H9 (cell line): ENCODE results near the gene HPF1. TPM values are rescaled to one million over a fixed set of nuclear protein-coding genes. Genes with fewer than 3 reads are reported as not detected.

Experiments used
- DNase-seq: peaks from one replicate; pipeline ENCODE4 v3.0.0-alpha.2; 2017
- H2AFZ ChIP-seq: one replicate; pipeline ENCODE4 v1.6.1; 2013; ENCODE audit warnings: mild to moderate bottlenecking, low read length, control low read depth, moderate library complexity
- H2AK5ac ChIP-seq: 2 replicates; pipeline ENCODE4 v1.6.1; 2013; ENCODE audit warnings: low read length, control low read depth, mixed read lengths; ENCODE audit not compliant: insufficient read length
- H2BK120ac ChIP-seq: one replicate; pipeline ENCODE4 v1.6.1; 2013; ENCODE audit warnings: low read depth, mild to moderate bottlenecking, low read length, control low read depth, inconsistent platforms; ENCODE audit not compliant: poor library complexity, severe bottlenecking
- H2BK12ac ChIP-seq: 2 replicates; pipeline ENCODE4 v1.6.1; 2013; ENCODE audit warnings: low read length, control low read depth, mixed read lengths, low read depth; ENCODE audit not compliant: insufficient read length
- H2BK15ac ChIP-seq: 2 replicates; pipeline ENCODE4 v1.6.1; 2013; ENCODE audit warnings: low read depth, low read length, control low read depth
- H2BK20ac ChIP-seq: one replicate; pipeline ENCODE4 v1.6.1; 2013; ENCODE audit warnings: low read depth, mild to moderate bottlenecking, low read length, control low read depth, inconsistent platforms; ENCODE audit not compliant: poor library complexity, severe bottlenecking
- H2BK5ac ChIP-seq: 2 replicates; pipeline ENCODE4 v1.6.1; 2013; ENCODE audit warnings: low read length, control low read depth, mixed read lengths; ENCODE audit not compliant: insufficient read length
- H3K14ac ChIP-seq: 2 replicates; pipeline ENCODE4 v1.6.1; 2013; ENCODE audit warnings: low read length, control low read depth; ENCODE audit not compliant: insufficient read depth
- H3K18ac ChIP-seq: 2 replicates; pipeline ENCODE4 v1.6.1; 2013; ENCODE audit warnings: low read depth, mild to moderate bottlenecking, mixed read lengths, low read length, control low read depth; ENCODE audit not compliant: insufficient read length
- H3K23ac ChIP-seq: 2 replicates; pipeline ENCODE4 v1.6.1; 2013; ENCODE audit warnings: low read length, control low read depth, mixed read lengths, low read depth; ENCODE audit not compliant: insufficient read length
- H3K23me2 ChIP-seq: 2 replicates; pipeline ENCODE4 v1.6.1; 2013; ENCODE audit warnings: low read depth, mild to moderate bottlenecking, mixed read lengths, low read length, control low read depth; ENCODE audit not compliant: insufficient read length, poor library complexity, severe bottlenecking
- H3K27ac ChIP-seq: 2 replicates; pipeline ENCODE4 v1.5.1; 2013; ENCODE audit warnings: low read length, control low read depth, mixed read lengths, low read depth; ENCODE audit not compliant: insufficient read length
- H3K27me3 ChIP-seq: 2 replicates; pipeline ENCODE4 v1.6.1; 2013; ENCODE audit warnings: low read length, control low read depth, inconsistent platforms; ENCODE audit not compliant: insufficient read depth
- H3K4ac ChIP-seq: 2 replicates; pipeline ENCODE4 v1.6.1; 2013; ENCODE audit warnings: low read depth, mild to moderate bottlenecking, control low read depth, inconsistent platforms, low read length, moderate library complexity
- H3K4me1 ChIP-seq: 2 replicates; pipeline ENCODE4 v1.6.1; 2013; ENCODE audit warnings: low read length, control low read depth, inconsistent platforms; ENCODE audit not compliant: insufficient read depth
- H3K4me2 ChIP-seq: 2 replicates; pipeline ENCODE4 v1.6.1; 2013; ENCODE audit warnings: low read length, control low read depth, mixed read lengths; ENCODE audit not compliant: insufficient read length, insufficient read depth
- H3K56ac ChIP-seq: 2 replicates; pipeline ENCODE4 v1.6.1; 2013; ENCODE audit warnings: low read depth, mild to moderate bottlenecking, mixed read lengths, low read length, control low read depth; ENCODE audit not compliant: insufficient read length
- H3K79me1 ChIP-seq: 2 replicates; pipeline ENCODE4 v1.6.1; 2013; ENCODE audit warnings: low read depth, mild to moderate bottlenecking, moderate library complexity, low read length, control low read depth, inconsistent platforms; ENCODE audit not compliant: insufficient read depth, poor library complexity, severe bottlenecking
- H3K79me2 ChIP-seq: 2 replicates; pipeline ENCODE4 v1.6.1; 2013; ENCODE audit warnings: low read length, control low read depth, inconsistent platforms; ENCODE audit not compliant: insufficient read depth
- H3K9ac ChIP-seq: 2 replicates; pipeline ENCODE4 v1.6.1; 2013; ENCODE audit warnings: low read length, control low read depth, mixed read lengths; ENCODE audit not compliant: insufficient read length; ENCODE audit errors: extremely low read depth
- H3K9me3 ChIP-seq: one replicate; pipeline ENCODE4 v1.6.1; 2013; ENCODE audit warnings: low read depth, low read length, inconsistent platforms; ENCODE audit not compliant: control insufficient read depth
- H3T11ph ChIP-seq: one replicate; pipeline ENCODE4 v1.6.1; 2013; ENCODE audit warnings: mild to moderate bottlenecking, low read length, control low read depth, inconsistent platforms
- H4K20me1 ChIP-seq: one replicate; pipeline ENCODE4 v1.6.1; 2013; ENCODE audit not compliant: control insufficient read depth, insufficient read length, insufficient read depth
- H4K5ac ChIP-seq: 2 replicates; pipeline ENCODE4 v1.6.1; 2013; ENCODE audit warnings: low read depth, mild to moderate bottlenecking, mixed read lengths, low read length, control low read depth; ENCODE audit not compliant: insufficient read length
- H4K8ac ChIP-seq: replicated peaks from 2 replicates; pipeline ENCODE4 v1.6.1; 2013; ENCODE audit warnings: low read length, control low read depth, mixed read lengths, low read depth; ENCODE audit not compliant: insufficient read length
- H4K91ac ChIP-seq: 2 replicates; pipeline ENCODE4 v1.6.1; 2013; ENCODE audit warnings: low read depth, mild to moderate bottlenecking, moderate library complexity, mixed read lengths, low read length, control low read depth; ENCODE audit not compliant: insufficient read length
- H3K27ac Mint-ChIP-seq, 3 experiments: 2 replicates in 2 of 3; 3 replicates in 1 of 3; pipeline ENCODE4 v1.8.0; 2020 to 2021; ENCODE audit warnings: mixed read lengths in 3 of 3, mild to moderate bottlenecking in 1 of 3, moderate library complexity in 1 of 3
- H3K27me3 Mint-ChIP-seq: 2 replicates; pipeline ENCODE4 v1.8.0; 2021; ENCODE audit warnings: low read depth, mild to moderate bottlenecking, moderate library complexity, mixed read lengths
- H3K36me3 Mint-ChIP-seq, 3 experiments: 2 replicates in 2 of 3; 3 replicates in 1 of 3; pipeline ENCODE4 v1.8.0; 2020 to 2021; ENCODE audit warnings: low read depth in 3 of 3, mixed read lengths in 3 of 3; ENCODE audit not compliant: insufficient read depth in 1 of 3
- H3K4me1 Mint-ChIP-seq, 2 experiments: 2 replicates each; pipeline ENCODE4 v1.8.0; 2020; ENCODE audit warnings: mixed read lengths in 2 of 2
- H3K4me3 Mint-ChIP-seq, 2 experiments: 2 replicates in 1 of 2; 3 replicates in 1 of 2; pipeline ENCODE4 v1.8.0; 2020 to 2021; ENCODE audit warnings: mild to moderate bottlenecking in 2 of 2, mixed read lengths in 2 of 2, moderate library complexity in 1 of 2
- H3K9me3 Mint-ChIP-seq, 2 experiments: 2 replicates in 1 of 2; 3 replicates in 1 of 2; pipeline ENCODE4 v1.8.0; 2020; ENCODE audit warnings: mild to moderate bottlenecking in 2 of 2, mixed read lengths in 2 of 2, moderate library complexity in 1 of 2
- WGBS: extraction: QIAGEN DNeasy Blood & Tissue Kit; methylation state at CpG from one replicate; pipeline ENCODE4 v1.1.7; 2013; ENCODE audit warnings: missing lambda C conversion rate, low lambda C conversion rate, mixed read lengths; ENCODE audit not compliant: insufficient read length; ENCODE audit errors: extremely low coverage; 5-methylcytosine and 5-hydroxymethylcytosine counted together
- total RNA-seq: library from RNA; stranded (reverse); gene quantifications from 2 replicates; pipeline ENCODE4 v1.2.1, GENCODE V29; 2021
- TF ChIP-seq, protein P1 (sequence below): fragments of 200-600 bp; sonication (generic); conservative IDR thresholded peaks from 3 replicates; pipeline ENCODE4 v1.8.0; 2021; ENCODE audit warnings: antibody characterized with exemption, mild to moderate bottlenecking

Gene HPF1
- total RNA-seq, 1 experiment from 2014 or later: 32.1 TPM

- Histone ChIP-seq H3K9me3 (no peaks in the 10 kb centered on the region), H2AK5ac (no peak overlapping the region), H3K27ac (no peak overlapping the region), H2BK20ac (no peak overlapping the region), H3K4me1 (no peaks in the 10 kb centered on the region), H4K5ac (no peak overlapping the region), H2BK120ac (no peak overlapping the region), H2BK5ac (no peak overlapping the region), H3K27me3 (no peaks in the 10 kb centered on the region), H3K79me1 (no peaks in the 10 kb centered on the region), H3K4me2 (no peak overlapping the region), H4K20me1 (no peaks in the 10 kb centered on the region), H2AFZ (no peak overlapping the region), H2BK15ac (no peak overlapping the region), H4K8ac (no peak overlapping the region), H3K23me2 (no peaks in the 10 kb centered on the region), H4K91ac (no peak overlapping the region), H3K23ac (no peak overlapping the region), H3K4ac (no peak overlapping the region), H3K79me2 (no peaks in the 10 kb centered on the region), H3K9ac (no peak overlapping the region), H2BK12ac (no peak overlapping the region), H3K56ac (no peak overlapping the region), H3K14ac (no peak overlapping the region), H3K18ac (no peak overlapping the region), H3T11ph (no peak overlapping the region)
- peaks cover 0 to 2% of the 10 kb centered on the region in 2 experiments; a peak in 1 of 4 replicates for H3K4me1 Mint-ChIP-seq
- TF ChIP-seq, protein P1, sequence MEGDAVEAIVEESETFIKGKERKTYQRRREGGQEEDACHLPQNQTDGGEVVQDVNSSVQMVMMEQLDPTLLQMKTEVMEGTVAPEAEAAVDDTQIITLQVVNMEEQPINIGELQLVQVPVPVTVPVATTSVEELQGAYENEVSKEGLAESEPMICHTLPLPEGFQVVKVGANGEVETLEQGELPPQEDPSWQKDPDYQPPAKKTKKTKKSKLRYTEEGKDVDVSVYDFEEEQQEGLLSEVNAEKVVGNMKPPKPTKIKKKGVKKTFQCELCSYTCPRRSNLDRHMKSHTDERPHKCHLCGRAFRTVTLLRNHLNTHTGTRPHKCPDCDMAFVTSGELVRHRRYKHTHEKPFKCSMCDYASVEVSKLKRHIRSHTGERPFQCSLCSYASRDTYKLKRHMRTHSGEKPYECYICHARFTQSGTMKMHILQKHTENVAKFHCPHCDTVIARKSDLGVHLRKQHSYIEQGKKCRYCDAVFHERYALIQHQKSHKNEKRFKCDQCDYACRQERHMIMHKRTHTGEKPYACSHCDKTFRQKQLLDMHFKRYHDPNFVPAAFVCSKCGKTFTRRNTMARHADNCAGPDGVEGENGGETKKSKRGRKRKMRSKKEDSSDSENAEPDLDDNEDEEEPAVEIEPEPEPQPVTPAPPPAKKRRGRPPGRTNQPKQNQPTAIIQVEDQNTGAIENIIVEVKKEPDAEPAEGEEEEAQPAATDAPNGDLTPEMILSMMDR: no peak
- H3K27me3 Mint-ChIP-seq: no peaks in the 10 kb centered on the region
- no peaks in the 10 kb centered on the region; a peak in 1 of 5 replicates for H3K9me3 Mint-ChIP-seq
- H3K27ac Mint-ChIP-seq: peak overlapping the region in 2 of 3 experiments; percentile 20 to 50; a peak in 2 of 7 replicates
- WGBS: no CpG with 5 or more reads among the region's 5 CpGs
- no peak for DNase-seq
- H3K36me3 Mint-ChIP-seq: peaks cover 28 to 44% (median 43%) of the 10 kb centered on the region in 3 experiments
- H3K4me3 Mint-ChIP-seq: no peak overlapping the region
Observed at GRCh38 chr4:169698331-169698730, 59.4 kb downstream of the HPF1 start.
